K562 (cell line): ENCODE measurements around the gene DENND2C. TPM values are rescaled to one million over a fixed set of nuclear protein-coding genes. Genes with fewer than 3 reads are reported as not detected.

Experiments
- BMI1 ChIP-seq: fragments of 150-350 bp; IDR thresholded peaks from 2 replicates; pipeline ENCODE4 v1.6.1; 2014; ENCODE audit warnings: low read length
- ESRRA ChIP-seq: fragments of 450-650 bp; IDR thresholded peaks from 2 replicates; pipeline ENCODE4 v1.6.1; 2014; ENCODE audit warnings: low read depth, mild to moderate bottlenecking, moderate library complexity, borderline replicate concordance
- GATA2 ChIP-seq: sonication (generic); formaldehyde crosslinking; IDR thresholded peaks from 2 replicates; pipeline ENCODE4 v1.4.0; 2020; ENCODE audit warnings: mild to moderate bottlenecking, missing genetic modification reagents
- HDGF ChIP-seq: fragments of 450-650 bp; IDR thresholded peaks from 2 replicates; pipeline ENCODE4 v1.6.1; 2016
- HNRNPLL ChIP-seq: fragments of 200-400 bp; formaldehyde crosslinking; IDR thresholded peaks from 2 replicates; pipeline ENCODE4 v1.6.1; 2017; ENCODE audit warnings: low read length, low read depth, mild to moderate bottlenecking; ENCODE audit not compliant: poor library complexity, severe bottlenecking
- MAFF ChIP-seq: IDR thresholded peaks from 2 replicates; pipeline ENCODE4 v1.6.1; 2012; ENCODE audit warnings: low read length, improper control_type of control experiment
- MCM2 ChIP-seq: fragments of 450-650 bp; IDR thresholded peaks from 2 replicates; pipeline ENCODE4 v1.6.1; 2017; ENCODE audit warnings: low read depth, mild to moderate bottlenecking
- NCOA4 ChIP-seq: fragments of 450-650 bp; IDR thresholded peaks from 2 replicates; pipeline ENCODE4 v1.6.1; 2018; ENCODE audit warnings: mild to moderate bottlenecking; ENCODE audit not compliant: partially characterized antibody
- NFIX ChIP-seq: fragments of 250-450 bp; sonication (Bioruptor Pico); IDR thresholded peaks from 2 replicates; pipeline ENCODE4 v1.4.0; 2020; ENCODE audit warnings: low read depth, mild to moderate bottlenecking, moderate library complexity
- NR2F6 ChIP-seq: fragments of 450-650 bp; formaldehyde crosslinking; IDR thresholded peaks from 2 replicates; pipeline ENCODE4 v1.4.0; 2020; ENCODE audit warnings: mild to moderate bottlenecking
- POLR2B ChIP-seq: fragments of 450-650 bp; IDR thresholded peaks from 2 replicates; pipeline ENCODE4 v1.6.1; 2018; ENCODE audit warnings: low read depth; ENCODE audit not compliant: partially characterized antibody
- RBM39 ChIP-seq: fragments of 200-400 bp; formaldehyde crosslinking; optimal IDR thresholded peaks from 2 replicates; pipeline ENCODE3; 2018; ENCODE audit warnings: low read depth, low read length
- SRSF3 ChIP-seq: fragments of 200-400 bp; formaldehyde crosslinking; IDR thresholded peaks from 2 replicates; pipeline ENCODE4 v1.6.1; 2016; ENCODE audit warnings: mild to moderate bottlenecking, low read length, moderate library complexity; ENCODE audit not compliant: insufficient read depth
- STAG1 ChIP-seq: sonication (generic); formaldehyde crosslinking; IDR thresholded peaks from 2 replicates; pipeline ENCODE4 v1.5.0; 2020; ENCODE audit warnings: missing genetic modification reagents, borderline replicate concordance
- TAF15 ChIP-seq: fragments of 200-400 bp; formaldehyde crosslinking; IDR thresholded peaks from 2 replicates; pipeline ENCODE4 v1.6.1; 2017; ENCODE audit warnings: mild to moderate bottlenecking, low read depth, low read length, moderate library complexity
- TCF7 ChIP-seq: sonication (generic); IDR thresholded peaks from 2 replicates; pipeline ENCODE4 v1.6.1; 2016; ENCODE audit warnings: antibody characterized with exemption, borderline replicate concordance
- TRIM28 ChIP-seq: fragments of 450-650 bp; IDR thresholded peaks from 2 replicates; pipeline ENCODE4 v1.6.1; 2017
- YY1 ChIP-seq, 3 experiments: IDR thresholded peaks; 2 replicates each; pipeline ENCODE4 v1.6.1; 2011; ENCODE audit warnings: low read length in 2 of 3, mild to moderate bottlenecking in 2 of 3, moderate library complexity in 2 of 3, borderline replicate concordance in 1 of 3, control low read depth in 1 of 3, low read depth in 1 of 3; ENCODE audit not compliant: insufficient read depth in 3 of 3, insufficient replicate concordance in 2 of 3, control insufficient read depth in 1 of 3, insufficient read length in 1 of 3; ENCODE audit errors: extremely low read depth in 1 of 3
- ZNF239 ChIP-seq: fragments of 250-450 bp; sonication (Bioruptor Pico); IDR thresholded peaks from 2 replicates; pipeline ENCODE4 v1.4.0; 2020; ENCODE audit warnings: mild to moderate bottlenecking
- ZNF311 ChIP-seq: fragments of 250-450 bp; sonication (Bioruptor Pico); IDR thresholded peaks from 2 replicates; pipeline ENCODE4 v1.4.0; 2020; ENCODE audit warnings: mild to moderate bottlenecking, moderate library complexity
- ZNF57 ChIP-seq: fragments of 450-650 bp; formaldehyde crosslinking; IDR thresholded peaks from 2 replicates; pipeline ENCODE4 v1.4.0; 2020; ENCODE audit warnings: mild to moderate bottlenecking, moderate library complexity
- ZSCAN32 ChIP-seq: fragments of 450-650 bp; formaldehyde crosslinking; IDR thresholded peaks from 2 replicates; pipeline ENCODE4 v1.4.0; 2020; ENCODE audit warnings: mild to moderate bottlenecking, moderate library complexity
- polyA plus RNA-seq, 8 experiments: library from polyadenylated mRNA; depleted of rRNA in 4 of 8; stranded (reverse) in 5 of 8; unstranded in 3 of 8; fragments of >200 nt; fragmentation: Nextera tagmentation in 2 of 8; fragmentation: Illumina TruSeq in 1 of 8; extraction: Ambion mirVana in 2 of 8; extraction: Trizol in 1 of 8; gene quantifications; 2 replicates each; pipeline versions ENCODE4 v1.2.1 to v1.2.3, GENCODE V29; 2011 to 2014; ENCODE audit warnings: inconsistent platforms in 1 of 8, missing spikeins in 1 of 8
- total RNA-seq, 7 experiments: library from RNA; depleted of rRNA in 6 of 7; stranded (reverse); fragments of >200 nt in 6 of 7; fragmentation: Illumina TruSeq in 2 of 7; extraction: Trizol in 2 of 7; gene quantifications; 2 replicates each; pipeline versions ENCODE4 v1.2.1 to v1.2.3, GENCODE V29; 2011 to 2021; ENCODE audit warnings: low replicate concordance in 1 of 7
- TF ChIP-seq, protein P1 (sequence below), 2 experiments: IDR thresholded peaks; 2 replicates each; pipeline ENCODE4 v1.6.1; 2012; ENCODE audit warnings: improper control_type of control experiment in 2 of 2, low read depth in 2 of 2, low read length in 2 of 2, borderline replicate concordance in 1 of 2
- TF ChIP-seq, protein P2 (sequence below): fragments of 450-650 bp; formaldehyde crosslinking; IDR thresholded peaks from 2 replicates; pipeline ENCODE4 v1.4.0; 2022; ENCODE audit warnings: mild to moderate bottlenecking, moderate library complexity

DENND2C gene
- total and polyA plus RNA-seq, 9 of the 15 experiments (the other 6 are each of a cell fraction or from before 2014, with no cell fraction given): 0.03 to 0.25 (median 0.14) TPM

DNA sequence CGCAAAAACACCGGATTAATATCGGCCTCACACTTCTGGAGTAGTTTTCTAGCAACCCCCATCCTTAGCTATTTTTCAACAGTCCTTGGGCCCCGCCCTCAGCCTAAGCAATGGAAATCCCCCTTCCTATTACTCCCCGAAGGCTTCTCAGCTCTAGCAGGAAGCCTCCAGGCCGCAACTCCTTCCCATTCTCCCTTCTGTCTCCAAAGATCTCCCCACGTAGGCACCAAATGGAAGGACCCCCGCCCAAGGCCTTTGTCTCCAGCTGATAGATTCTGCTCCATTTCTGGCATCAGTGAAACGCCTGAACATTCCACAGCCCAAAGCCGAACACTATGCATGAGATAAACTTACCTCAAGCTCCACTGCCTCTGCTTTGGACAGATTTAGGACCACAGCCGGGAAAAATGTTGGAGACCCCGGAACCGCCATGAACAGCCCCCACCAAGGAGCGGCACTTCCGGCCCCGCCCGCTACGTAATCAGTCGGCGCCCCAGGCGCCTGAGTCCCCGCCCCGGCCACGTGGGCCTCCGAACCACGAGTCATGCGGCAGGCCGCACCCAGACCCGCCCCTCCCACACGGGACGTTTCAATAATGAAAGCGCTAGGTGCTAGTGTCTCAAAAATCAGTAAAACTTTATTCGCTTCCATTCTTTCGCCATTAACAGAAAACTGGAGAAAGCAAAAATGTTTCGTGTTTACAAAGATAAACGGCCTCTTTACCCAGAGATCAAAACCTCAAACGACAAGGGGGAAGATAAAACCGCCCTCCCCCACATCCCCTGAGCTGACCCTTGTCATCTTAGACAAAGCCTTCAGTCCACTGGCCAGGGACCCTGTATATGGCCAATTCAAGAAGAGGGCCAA lies 46.7 kb upstream of the DENND2C start, which contains the start of gene NRAS (continued):
- TF ChIP-seq STAG1 (no peak), HNRNPLL (peak; percentile 19), BMI1 (no peak), MCM2 (no peak), ZNF57 (CRISPR knock-in tag) (no peak), ZNF239 (CRISPR knock-in tag) (no peak; the same call in 1 of the 2 replicates), HDGF (no peak), GATA2 (CRISPR knock-in tag) (no peak), ZNF311 (CRISPR knock-in tag) (no peak), TRIM28 (no peak), ZSCAN32 (CRISPR knock-in tag) (peak; percentile 62; the same call in 1 of the 2 replicates), TAF15 (no peak), ESRRA (peak; percentile 58; the same call in 1 of the 2 replicates), TCF7 (no peak), NCOA4 (no peak), NR2F6 (CRISPR knock-in tag) (no peak), NFIX (CRISPR knock-in tag) (no peak), POLR2B (peak; percentile 89), SRSF3 (no peak), YY1 (IDR thresholded peaks at IDR 0.05; ENCODE audit: borderline replicate concordance in 1 of 3, control insufficient read depth in 1 of 3, extremely low read depth in 1 of 3, insufficient read depth in 3 of 3, insufficient read length in 1 of 3, insufficient replicate concordance in 2 of 3, low read depth in 1 of 3, low read length in 2 of 3) (peak; percentile 36 to 86 (median 76)), MAFF (no peak), RBM39 (no peak)
- TF ChIP-seq, protein P1, sequence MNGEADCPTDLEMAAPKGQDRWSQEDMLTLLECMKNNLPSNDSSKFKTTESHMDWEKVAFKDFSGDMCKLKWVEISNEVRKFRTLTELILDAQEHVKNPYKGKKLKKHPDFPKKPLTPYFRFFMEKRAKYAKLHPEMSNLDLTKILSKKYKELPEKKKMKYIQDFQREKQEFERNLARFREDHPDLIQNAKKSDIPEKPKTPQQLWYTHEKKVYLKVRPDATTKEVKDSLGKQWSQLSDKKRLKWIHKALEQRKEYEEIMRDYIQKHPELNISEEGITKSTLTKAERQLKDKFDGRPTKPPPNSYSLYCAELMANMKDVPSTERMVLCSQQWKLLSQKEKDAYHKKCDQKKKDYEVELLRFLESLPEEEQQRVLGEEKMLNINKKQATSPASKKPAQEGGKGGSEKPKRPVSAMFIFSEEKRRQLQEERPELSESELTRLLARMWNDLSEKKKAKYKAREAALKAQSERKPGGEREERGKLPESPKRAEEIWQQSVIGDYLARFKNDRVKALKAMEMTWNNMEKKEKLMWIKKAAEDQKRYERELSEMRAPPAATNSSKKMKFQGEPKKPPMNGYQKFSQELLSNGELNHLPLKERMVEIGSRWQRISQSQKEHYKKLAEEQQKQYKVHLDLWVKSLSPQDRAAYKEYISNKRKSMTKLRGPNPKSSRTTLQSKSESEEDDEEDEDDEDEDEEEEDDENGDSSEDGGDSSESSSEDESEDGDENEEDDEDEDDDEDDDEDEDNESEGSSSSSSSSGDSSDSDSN (IDR thresholded peaks at IDR 0.05; ENCODE audit: borderline replicate concordance in 1 of 2, low read depth in 2 of 2, low read length in 2 of 2): no peak
- TF ChIP-seq, protein P2, sequence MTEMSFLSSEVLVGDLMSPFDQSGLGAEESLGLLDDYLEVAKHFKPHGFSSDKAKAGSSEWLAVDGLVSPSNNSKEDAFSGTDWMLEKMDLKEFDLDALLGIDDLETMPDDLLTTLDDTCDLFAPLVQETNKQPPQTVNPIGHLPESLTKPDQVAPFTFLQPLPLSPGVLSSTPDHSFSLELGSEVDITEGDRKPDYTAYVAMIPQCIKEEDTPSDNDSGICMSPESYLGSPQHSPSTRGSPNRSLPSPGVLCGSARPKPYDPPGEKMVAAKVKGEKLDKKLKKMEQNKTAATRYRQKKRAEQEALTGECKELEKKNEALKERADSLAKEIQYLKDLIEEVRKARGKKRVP (CRISPR knock-in tag): 0 out of 2 replicates have a peak, but pooled peaks have one; percentile 47
